Measurements from ENCODE around the gene ZGPAT. TPM values are rescaled to one million over a fixed set of nuclear protein-coding genes. Genes with fewer than 3 reads are reported as not detected.
A peak's percentile ranks its signal among the peaks of the same experiment; 100 is the strongest.

ZGPAT gene
- total and polyA plus RNA-seq, 2 of the 13 experiments (the other 11 are each of a cell fraction or from before 2014, with no cell fraction given) = 23.0 to 41.9 TPM

- TF ChIP-seq ZNF160 (CRISPR knock-in tag; IDR thresholded peaks at IDR 0.05) = peak; percentile 79; the same call in 1 of the 2 replicates
- no peak for TF ChIP-seq NFRKB (IDR thresholded peaks at IDR 0.05)
- TF ChIP-seq JUN (CRISPR knock-in tag; IDR thresholded peaks at IDR 0.05) = no peak
- no peak for TF ChIP-seq PPARG (CRISPR knock-in tag; conservative IDR thresholded peaks at IDR 0.05)
- no peak for TF ChIP-seq ADNP (CRISPR knock-in tag; IDR thresholded peaks at IDR 0.05)
- TF ChIP-seq GZF1 (CRISPR knock-in tag; IDR thresholded peaks at IDR 0.05) = peak; percentile 76; the same call in 1 of the 2 replicates
- TF ChIP-seq POLR2AphosphoS2 (IDR thresholded peaks at IDR 0.05; ENCODE audit: low read depth, low read length) = no peak
- no peak; the same call in 1 of the 2 replicates for TF ChIP-seq NR2F2 (IDR thresholded peaks at IDR 0.05; ENCODE audit: borderline replicate concordance, low read depth)
- TF ChIP-seq KDM6A (CRISPR knock-in tag; IDR thresholded peaks at IDR 0.05; ENCODE audit: low read depth) = no peak
- 0 out of 2 replicates have a peak, but pooled peaks have one; percentile 25 for TF ChIP-seq SP5 (CRISPR knock-in tag; IDR thresholded peaks at IDR 0.05; ENCODE audit: borderline replicate concordance, low read depth)
- TF ChIP-seq ZNF205 (CRISPR knock-in tag; IDR thresholded peaks at IDR 0.05) = peak; percentile 20; the same call in 1 of the 2 replicates
- no peak for TF ChIP-seq ZNF232 (CRISPR knock-in tag; IDR thresholded peaks at IDR 0.05; ENCODE audit: borderline replicate concordance)
- 0 out of 2 replicates have a peak, but pooled peaks have one; percentile 6 for TF ChIP-seq ZNF546 (CRISPR knock-in tag; conservative IDR thresholded peaks at IDR 0.05)
- TF ChIP-seq HNF4A (CRISPR knock-in tag; IDR thresholded peaks at IDR 0.05) = peak; percentile 40; the same call in 1 of the 2 replicates
- TF ChIP-seq ZNF275 (CRISPR knock-in tag; IDR thresholded peaks at IDR 0.05; ENCODE audit: borderline replicate concordance) = 0 out of 2 replicates have a peak, but pooled peaks have one; percentile 63
- TF ChIP-seq NCOA2 (CRISPR knock-in tag; IDR thresholded peaks at IDR 0.05) = peak; percentile 33; the same call in 1 of the 2 replicates
- TF ChIP-seq ZFP41 (CRISPR knock-in tag; IDR thresholded peaks at IDR 0.05; ENCODE audit: borderline replicate concordance) = no peak
- 0 out of 2 replicates have a peak, but pooled peaks have one; percentile 44 for TF ChIP-seq ZFP1 (CRISPR knock-in tag; IDR thresholded peaks at IDR 0.05)
- TF ChIP-seq ZNF629 (CRISPR knock-in tag; conservative IDR thresholded peaks at IDR 0.05) = peak; percentile 23; the same call in 1 of the 2 replicates
- TF ChIP-seq POLR2G (IDR thresholded peaks at IDR 0.05; ENCODE audit: low read depth, low read length) = peak; percentile 61
- TF ChIP-seq ZNF550 (CRISPR knock-in tag; IDR thresholded peaks at IDR 0.05; ENCODE audit: borderline replicate concordance) = 0 out of 2 replicates have a peak, but pooled peaks have one; percentile 65
- TF ChIP-seq ARID4A (CRISPR knock-in tag; IDR thresholded peaks at IDR 0.05; ENCODE audit: borderline replicate concordance) = peak; percentile 76
- peak; percentile 84 for TF ChIP-seq ZNF800 (CRISPR knock-in tag; IDR thresholded peaks at IDR 0.05)
- TF ChIP-seq HNRNPH1 (optimal IDR thresholded peaks at IDR 0.05; ENCODE audit: low read depth, low read length) = peak; percentile 1
These were observed 11.0 kb upstream of the ZGPAT start, which contains the start of gene TNFRSF6B (continued) for GRCh38 chr20:63696628-63697356.
